ENCODE measurements around the gene ESRP2. TPM values are rescaled to one million over a fixed set of nuclear protein-coding genes. Genes with fewer than 3 reads are reported as not detected.

Gene ESRP2
- total RNA-seq, 4 donors from 2014 or later = 61.3 to 87.5 (median 77.2) TPM

- Histone ChIP-seq H3K27me3 (no peaks in the 10 kb centered on the region), H3K4me3 (peak overlapping the region; percentile 67 to 74 (median 68)), H3K36me3 (no peaks in the 10 kb centered on the region), H3K9me3 (no peaks in the 10 kb centered on the region), H3K27ac (peak overlapping the region; percentile 61 to 79 (median 76)), H3K4me1 (peaks cover 24 to 37% (median 27%) of the 10 kb centered on the region in 4 donors)
- intact Hi-C loops (cut with DNase I; ENCODE audit: low total_unique reads) = no loop called here
- in situ Hi-C loops (cut with MboI; ENCODE audit: low pct_ligation_motif_present in 1 of 4, low pct_unique_long_range_greater_than_20kb in 1 of 4, low sequenced_read_pairs in 3 of 4) = loop anchor here in 1 of 4 donors (25.0 kb wide), 1 partner anchor 157 kb away; the partner anchor contains the start of gene NFATC3
- DNase-seq = no peak
- WGBS, 2 donors (ENCODE audit: low coverage in 1 of 2) = 14% methylated on average over 15 of the region's 20 CpGs; no CpG with 5 or more reads in 1 of the 2 donors
- TF ChIP-seq CTCF (IDR thresholded peaks at IDR 0.05) = no peak
- no peak for TF ChIP-seq EP300 (IDR thresholded peaks at IDR 0.05; ENCODE audit: low read depth)
- no peak for TF ChIP-seq POLR2AphosphoS5 (IDR thresholded peaks at IDR 0.05)
- TF ChIP-seq POLR2A (IDR thresholded peaks at IDR 0.05) = no peak
These were observed 8.6 kb upstream of the ESRP2 start for GRCh38 chr16:68244481-68244902.

GRCh38 chr16:68242926-68243858 lies 7.3 kb upstream of the ESRP2 start:
- H3K36me3 ChIP-seq = no peaks in the 10 kb centered on the region
- no peaks in the 10 kb centered on the region for H3K27me3 ChIP-seq
- no peak for DNase-seq
- H3K9me3 ChIP-seq = no peaks in the 10 kb centered on the region
- H3K4me1 ChIP-seq = peaks cover 27 to 44% (median 31%) of the 10 kb centered on the region in 4 donors
- no peak overlapping the region for H3K4me3 ChIP-seq
- in situ Hi-C loops (cut with MboI; ENCODE audit: low pct_ligation_motif_present in 1 of 4, low pct_unique_long_range_greater_than_20kb in 1 of 4, low sequenced_read_pairs in 3 of 4) (loop anchor here in 1 of 4 donors (25.0 kb wide), 1 partner anchor 156 kb away; the partner anchor contains the start of gene NFATC3), intact Hi-C loops (cut with DNase I; ENCODE audit: low total_unique reads) (no loop called here)
- 79 to 80% methylated on average over 5 to 9 of the region's 9 CpGs for WGBS, 2 donors (ENCODE audit: low coverage in 1 of 2)
- TF ChIP-seq POLR2A (IDR thresholded peaks at IDR 0.05) = no peak
- TF ChIP-seq CTCF (IDR thresholded peaks at IDR 0.05) = no peak
- TF ChIP-seq EP300 (IDR thresholded peaks at IDR 0.05; ENCODE audit: low read depth) = no peak
- no peak for TF ChIP-seq POLR2AphosphoS5 (IDR thresholded peaks at IDR 0.05)
- no peak overlapping the region for H3K27ac ChIP-seq

- Histone ChIP-seq H3K4me3 (no peak overlapping the region), H3K9me3 (no peaks in the 10 kb centered on the region), H3K27me3 (no peaks in the 10 kb centered on the region), H3K27ac (no peak overlapping the region), H3K36me3 (no peaks in the 10 kb centered on the region), H3K4me1 (peaks cover 28 to 40% (median 35%) of the 10 kb centered on the region in 4 donors)
- in situ Hi-C loops (cut with MboI; ENCODE audit: low pct_ligation_motif_present in 1 of 4, low pct_unique_long_range_greater_than_20kb in 1 of 4, low sequenced_read_pairs in 3 of 4) = loop anchor here in 1 of 4 donors (25.0 kb wide), 1 partner anchor 155 kb away; the partner anchor contains the start of gene NFATC3
- no peak for DNase-seq
- intact Hi-C loops (cut with DNase I; ENCODE audit: low total_unique reads) = no loop called here
- TF ChIP-seq POLR2AphosphoS5 (IDR thresholded peaks at IDR 0.05) (no peak), EP300 (IDR thresholded peaks at IDR 0.05; ENCODE audit: low read depth) (no peak), CTCF (IDR thresholded peaks at IDR 0.05) (no peak), POLR2A (IDR thresholded peaks at IDR 0.05) (no peak)
- 86% methylated on average over 7 of the region's 7 CpGs; no CpG with 5 or more reads in 1 of the 2 donors for WGBS, 2 donors (ENCODE audit: low coverage in 1 of 2)
These were observed 6.2 kb upstream of the ESRP2 start for GRCh38 chr16:68242085-68242484.

- no peaks in the 10 kb centered on the region for H3K27me3 ChIP-seq
- H3K4me3 ChIP-seq = peak overlapping the region; percentile 28 to 62 (median 48)
- in situ Hi-C loops (cut with MboI; ENCODE audit: low pct_ligation_motif_present in 1 of 4, low pct_unique_long_range_greater_than_20kb in 1 of 4, low sequenced_read_pairs in 3 of 4) = loop anchor here in 1 of 4 donors (25.0 kb wide), 1 partner anchor 151 kb away; the partner anchor contains the start of gene NFATC3
- TF ChIP-seq EP300 (IDR thresholded peaks at IDR 0.05; ENCODE audit: low read depth) (no peak), POLR2A (IDR thresholded peaks at IDR 0.05) (no peak), POLR2AphosphoS5 (IDR thresholded peaks at IDR 0.05) (no peak), CTCF (IDR thresholded peaks at IDR 0.05) (peak in 1 of 5 experiments; percentile 21)
- no peak for DNase-seq
- intact Hi-C loops (cut with DNase I; ENCODE audit: low total_unique reads) = loop anchor here (10.0 kb wide), 1 partner anchor 153 kb away; the partner anchor contains the start of gene NFATC3
- peaks cover 11 to 51% (median 38%) of the 10 kb centered on the region in 4 donors for H3K4me1 ChIP-seq
- 9 to 27% methylated on average over 10 to 20 of the region's 20 CpGs for WGBS, 2 donors (ENCODE audit: low coverage in 1 of 2)
- no peaks in the 10 kb centered on the region for H3K36me3 ChIP-seq
- H3K27ac ChIP-seq = peak overlapping the region; percentile 91 to 94 (median 92)
- no peaks in the 10 kb centered on the region for H3K9me3 ChIP-seq
These were observed 2.1 kb upstream of the ESRP2 start for GRCh38 chr16:68238029-68238345.
